Stimulated activated CD4-positive, alpha-beta T cell treated with anti-CD3 and anti-CD28 coated beads, Interleukin-1b, Interleukin-23, amount 100 ng/mL, for 1 hour (primary cell): Measurements from ENCODE around the gene LAMC3.

Source experiments
- DNase-seq, 2 donors: peaks; one replicate each; pipeline ENCODE4 v3.0.0-alpha.2; 2020; ENCODE audit warnings: low read depth in 2 of 2

Gene LAMC3

GRCh38 chr9:131011274-131012022 lies 2.5 kb downstream of the LAMC3 start:
- no peak for DNase-seq

GRCh38 chr9:131012023-131012334 lies 3.0 kb downstream of the LAMC3 start:
- DNase-seq = no peak

DNA sequence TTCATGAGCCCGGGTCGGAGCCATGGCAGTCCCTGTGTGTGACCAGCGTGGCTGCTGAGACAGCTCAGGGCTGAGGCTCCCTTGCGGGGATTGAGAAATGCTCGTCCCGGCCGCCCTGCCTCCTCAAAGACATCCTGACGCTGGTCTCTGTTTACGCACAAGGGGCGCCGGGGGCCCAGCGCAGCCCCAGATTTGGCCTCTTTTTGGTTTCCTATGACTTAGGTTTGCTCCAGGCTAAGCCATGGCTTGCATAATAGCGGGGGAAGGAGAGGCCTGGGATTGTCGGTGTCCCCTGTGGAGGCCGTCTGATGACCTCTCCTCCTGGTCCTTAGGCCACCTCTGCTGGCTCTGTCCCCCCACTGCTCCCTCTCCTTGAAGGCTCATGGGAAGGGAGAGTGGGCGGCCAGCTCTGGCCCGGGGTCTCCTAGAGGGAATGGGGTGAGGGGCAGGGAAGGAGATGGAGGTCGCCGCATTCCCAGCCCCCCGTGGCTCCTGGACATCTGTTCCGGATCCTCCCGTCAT lies 3.5 kb downstream of the LAMC3 start:
- no peak for DNase-seq

DNA sequence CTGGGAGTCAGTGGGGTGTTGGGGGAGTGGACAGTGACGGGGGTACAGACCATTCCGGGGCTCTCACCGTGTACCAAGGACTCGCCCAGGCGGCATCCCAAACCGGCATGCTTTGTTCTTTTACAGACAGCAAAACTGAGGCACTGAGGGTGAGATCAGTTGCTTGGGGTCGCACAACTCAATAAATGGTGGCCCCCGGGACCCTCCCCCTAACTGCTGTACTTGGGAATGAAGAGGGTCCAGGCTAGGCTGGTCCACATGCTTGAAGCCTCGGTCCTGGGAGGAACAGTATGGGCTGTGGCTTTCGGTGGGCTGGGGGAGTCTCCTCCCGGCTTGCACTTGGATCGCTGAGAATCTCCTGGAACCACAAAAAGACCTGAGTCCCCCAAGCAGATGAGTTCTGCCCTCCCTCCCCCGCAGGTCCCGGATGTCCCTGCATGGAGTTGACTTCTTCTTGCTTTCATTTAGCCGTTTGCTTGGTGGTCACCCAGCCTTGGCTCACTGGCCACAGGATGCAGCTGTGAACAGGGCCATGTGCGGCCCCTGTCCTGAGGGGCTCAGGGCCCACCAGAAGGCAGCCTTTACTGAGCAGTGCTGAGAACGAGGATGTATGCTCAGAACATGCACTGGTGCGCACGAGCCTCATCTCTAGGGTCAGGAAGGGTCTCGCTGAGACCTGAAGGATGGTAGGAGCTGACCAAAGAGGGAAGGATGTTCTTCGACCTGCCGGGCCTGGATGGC lies 4.2 kb downstream of the LAMC3 start:
- no peak for DNase-seq

GRCh38 chr9:131013771-131014676 lies 5.0 kb downstream of the LAMC3 start:
- no peak for DNase-seq

DNA sequence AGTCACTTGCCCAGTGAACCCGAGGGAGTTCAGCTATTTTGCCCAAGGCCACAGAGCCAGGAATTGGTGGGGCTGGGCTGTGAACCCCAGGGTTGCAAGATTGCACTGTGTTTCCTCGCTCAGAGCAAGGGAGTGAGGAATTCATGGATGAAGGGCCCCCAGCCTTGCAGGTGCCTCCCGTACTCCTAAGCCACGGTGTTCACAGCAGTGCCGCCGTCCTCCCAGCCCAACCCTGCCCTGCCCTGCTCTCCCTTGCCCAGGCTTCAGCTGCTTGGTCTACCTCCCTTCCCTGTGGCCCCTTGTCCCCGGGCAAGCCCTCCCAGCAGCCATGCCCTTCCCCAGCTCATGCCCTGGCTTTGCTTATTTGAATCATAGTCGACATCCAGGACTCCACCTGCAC lies 6.1 kb downstream of the LAMC3 start:
- DNase-seq = no peak

GRCh38 chr9:131015876-131016397 lies 7.0 kb downstream of the LAMC3 start:
- no peak for DNase-seq

GRCh38 chr9:131017067-131017466 lies 8.1 kb downstream of the LAMC3 start:
- DNase-seq = no peak

DNA sequence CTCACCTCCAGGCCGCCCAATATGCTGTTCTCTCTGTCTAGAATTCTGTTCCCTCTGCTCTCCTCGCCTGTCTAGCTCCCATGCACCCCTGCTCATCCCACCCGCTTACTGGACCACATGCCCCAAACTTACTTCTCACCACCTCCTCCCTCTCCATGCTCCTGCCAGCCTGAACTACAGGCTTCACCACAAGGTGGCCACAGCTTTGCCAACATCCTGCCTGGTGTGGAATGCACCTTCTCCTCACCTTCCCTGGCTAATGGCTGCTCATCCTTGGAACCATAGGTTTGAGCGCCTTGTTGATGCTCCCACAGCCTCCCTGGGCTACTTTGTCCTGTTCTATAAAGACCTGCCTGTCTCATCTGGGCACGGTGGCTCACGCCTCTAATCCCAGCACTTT lies 9.6 kb downstream of the LAMC3 start:
- DNase-seq = no peak

- DNase-seq = no peak
These were observed 10.6 kb downstream of the LAMC3 start for GRCh38 chr9:131019388-131020239.

DNA sequence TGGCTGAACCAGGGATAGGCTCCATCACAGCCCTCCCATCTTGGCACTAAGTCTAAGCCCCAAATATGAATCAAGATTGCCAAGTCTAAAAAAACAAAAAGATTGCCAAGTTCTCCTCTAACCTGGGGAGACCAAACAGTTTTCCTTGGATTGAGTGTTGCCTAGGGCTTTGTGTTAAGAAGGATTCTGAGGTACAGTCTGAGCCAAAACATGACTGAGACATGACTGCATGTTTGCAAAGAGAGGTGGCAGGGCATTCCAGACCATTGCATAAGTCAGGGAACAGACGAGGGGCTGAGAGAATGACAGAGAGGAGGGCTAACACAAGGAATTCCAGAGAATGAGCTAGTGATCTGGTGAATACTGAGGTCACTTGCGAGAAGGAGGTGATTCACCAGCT lies 11.4 kb downstream of the LAMC3 start:
- no peak for DNase-seq

- no peak for DNase-seq
These were observed 11.9 kb downstream of the LAMC3 start for GRCh38 chr9:131020862-131021261.

GRCh38 chr9:131021785-131022184 lies 12.8 kb downstream of the LAMC3 start:
- no peak for DNase-seq

- DNase-seq = no peak
These were observed 16.2 kb downstream of the LAMC3 start for GRCh38 chr9:131024978-131025868.

DNA sequence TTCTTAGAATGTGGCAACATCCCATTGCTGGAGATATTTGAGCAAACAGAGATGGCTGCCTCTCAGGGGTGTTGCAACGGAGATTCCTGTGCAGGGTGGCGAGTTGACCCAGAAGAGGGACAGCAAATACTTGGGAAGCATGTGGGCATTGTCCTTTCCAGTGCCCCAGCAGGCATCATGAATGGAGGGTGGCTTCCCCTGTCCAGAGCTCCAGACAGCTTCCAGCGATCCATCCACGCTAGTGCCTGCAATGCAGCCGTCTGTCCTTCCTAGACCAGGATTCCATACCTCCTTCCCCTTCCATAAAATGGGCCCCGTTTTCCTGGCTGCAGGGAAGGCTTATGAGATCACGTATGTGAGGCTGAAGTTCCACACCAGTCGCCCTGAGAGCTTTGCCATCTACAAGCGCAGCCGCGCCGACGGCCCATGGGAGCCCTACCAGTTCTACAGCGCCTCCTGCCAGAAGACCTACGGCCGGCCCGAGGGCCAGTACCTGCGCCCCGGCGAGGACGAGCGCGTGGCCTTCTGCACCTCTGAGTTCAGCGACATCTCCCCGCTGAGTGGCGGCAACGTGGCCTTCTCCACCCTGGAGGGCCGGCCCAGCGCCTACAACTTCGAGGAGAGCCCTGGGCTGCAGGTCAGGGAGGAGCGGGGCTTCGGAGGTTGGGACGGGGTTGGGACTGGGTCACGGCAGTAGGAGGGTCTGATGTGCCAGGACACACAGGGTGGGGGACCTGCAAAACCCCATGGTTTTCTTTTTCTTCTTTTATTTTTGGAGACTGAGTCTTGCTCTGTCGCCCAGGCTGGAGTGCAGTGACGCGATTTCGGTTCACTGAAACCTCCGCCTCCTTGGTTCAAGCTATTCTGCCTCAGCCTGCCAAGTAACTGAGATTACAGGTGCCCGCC lies 17.2 kb downstream of the LAMC3 start:
- no peak for DNase-seq

DNA sequence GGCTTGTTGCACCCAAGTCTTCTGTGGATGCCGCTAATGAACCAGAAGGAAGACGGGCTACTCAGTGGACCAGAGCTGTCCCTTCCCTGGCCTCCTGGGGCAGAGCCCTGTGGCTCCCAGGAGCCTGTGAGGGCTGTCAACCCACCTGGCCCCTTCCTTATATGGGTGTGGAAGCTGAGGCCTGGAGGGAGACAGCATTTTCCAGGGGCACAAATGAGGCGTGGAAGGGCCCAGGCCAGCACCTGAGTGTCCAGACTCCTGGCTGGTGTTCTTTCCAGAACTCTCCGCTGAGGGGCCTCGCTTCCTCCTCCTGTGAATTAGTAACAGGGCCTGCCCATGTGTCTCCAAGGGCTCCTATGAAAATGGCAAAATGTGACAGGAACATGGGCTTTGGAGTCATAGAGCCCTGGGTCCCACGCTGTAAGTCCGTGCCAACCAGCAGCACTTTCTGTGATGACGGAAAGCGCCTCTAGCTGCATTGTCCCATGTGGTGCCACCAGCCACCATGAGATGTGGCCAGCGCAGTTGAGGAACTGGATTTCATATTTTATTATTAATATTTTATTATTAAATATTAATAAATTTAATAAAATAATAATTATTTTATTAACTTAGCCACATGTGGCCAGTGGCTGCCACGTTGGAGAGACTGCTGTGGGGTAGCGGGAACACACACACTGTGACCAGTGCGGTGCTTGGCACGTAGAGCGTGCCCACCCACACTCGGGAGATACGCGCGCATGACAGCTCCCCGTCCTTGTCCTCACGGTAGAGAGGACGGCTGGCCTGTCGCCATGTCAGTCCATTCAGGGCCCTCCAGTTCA lies 18.3 kb downstream of the LAMC3 start:
- no peak for DNase-seq

- no peak for DNase-seq
These were observed 18.9 kb downstream of the LAMC3 start for GRCh38 chr9:131027872-131028179.

- DNase-seq = no peak
These were observed 19.4 kb downstream of the LAMC3 start for GRCh38 chr9:131028221-131028884.
